Measurements from ENCODE around the gene EP300. TPM values are rescaled to one million over a fixed set of nuclear protein-coding genes. Genes with fewer than 3 reads are reported as not detected.
"Not testable (repeated sequence)": the region's sequence is repeated elsewhere in the genome, so short reads cannot be mapped to it uniquely, and the experiment has no call there.

The EP300 gene
- 52.0 TPM for total RNA-seq (2013)
- polyA plus RNA-seq = 10 to 100 TPM in 2 of 3 donors, 1 to 10 TPM in 1; 5.7 to 81.6 (median 16.8) TPM
- 127 and 152 TPM in 2 replicates for polyA minus RNA-seq
- 159 to 753 (median 228) reads per million in 11 experiments for total RNA-seq

DNA sequence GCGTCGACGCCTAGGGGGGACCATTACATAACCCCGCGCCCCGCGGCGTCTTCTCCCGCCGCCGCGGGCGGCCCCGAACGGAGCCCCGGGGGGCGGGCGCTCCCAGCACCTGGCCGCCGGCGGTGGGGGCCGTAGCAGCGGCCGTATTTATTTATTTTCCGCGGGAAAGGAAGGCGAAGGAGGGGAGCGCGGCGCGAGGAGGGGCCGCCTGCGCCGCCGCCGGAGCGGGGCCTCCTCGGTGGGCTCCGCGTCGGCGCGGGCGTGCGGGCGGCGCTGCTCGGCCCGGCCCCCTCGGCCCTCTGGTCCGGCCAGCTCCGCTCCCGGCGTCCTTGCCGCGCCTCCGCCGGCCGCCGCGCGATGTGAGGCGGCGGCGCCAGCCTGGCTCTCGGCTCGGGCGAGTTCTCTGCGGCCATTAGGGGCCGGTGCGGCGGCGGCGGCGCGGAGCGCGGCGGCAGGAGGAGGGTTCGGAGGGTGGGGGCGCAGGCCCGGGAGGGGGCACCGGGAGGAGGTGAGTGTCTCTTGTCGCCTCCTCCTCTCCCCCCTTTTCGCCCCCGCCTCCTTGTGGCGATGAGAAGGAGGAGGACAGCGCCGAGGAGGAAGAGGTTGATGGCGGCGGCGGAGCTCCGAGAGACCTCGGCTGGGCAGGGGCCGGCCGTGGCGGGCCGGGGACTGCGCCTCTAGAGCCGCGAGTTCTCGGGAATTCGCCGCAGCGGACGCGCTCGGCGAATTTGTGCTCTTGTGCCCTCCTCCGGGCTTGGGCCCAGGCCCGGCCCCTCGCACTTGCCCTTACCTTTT, at the start of gene EP300:
Gene EP300 (plus strand): TSS at position 570 of the 795 bp plus-strand sequence. CDS start 413 bp downstream, outside the sequence.
- Mint-ChIP-seq H3K27ac (peak within 1 kb of the TSS; percentile 95 to 100 (median 98)), H3K27me3 (ENCODE audit: low read depth in 3 of 3) (peaks cover 0 to 3% (median 0%) of the 10 kb centered on the region in 3 donors), H3K4me3 (peak within 1 kb of the TSS; percentile 98 to 100), H3K4me1 (peaks cover 47% of the 10 kb centered on the region), H3K9me3 (peaks cover 0 to 4% (median 0%) of the 10 kb centered on the region in 7 donors), H3K36me3 (peaks cover 3 to 18% of the 10 kb centered on the region in 2 donors)
- H3K27ac ChIP-seq (ENCODE audit: low read depth in 1 of 2, low read length in 2 of 2) = peak within 1 kb of the TSS; percentile 96 to 98
- intact Hi-C loops (cut with micrococcal nuclease) = loop anchor here (5.0 kb wide), 2 partner anchors 70 to 125 kb away; no protein-coding TSS in a partner anchor
- peak within 1 kb of the TSS; percentile 100 for H3K9ac ChIP-seq (ENCODE audit: insufficient read depth, low read length, poor library complexity, severe bottlenecking)
- peaks cover 48% of the 10 kb centered on the region for H4K20me1 ChIP-seq (ENCODE audit: insufficient read depth, low read length)
- under 1% methylated on average over 84 of the region's 112 CpGs for WGBS (ENCODE audit: insufficient coverage)
- peaks cover 60% of the 10 kb centered on the region for H3K79me2 ChIP-seq (ENCODE audit: insufficient read depth, low read length)
- peak; percentile 74 to 89 (median 81) for DNase-seq
- H3K4me1 ChIP-seq (ENCODE audit: control insufficient read depth in 1 of 2, insufficient read depth in 2 of 2, low read length in 2 of 2) = peaks cover 31 to 48% of the 10 kb centered on the region in 2 donors
- peak within 1 kb of the TSS; percentile 87 for H3K4me2 ChIP-seq (replicated peaks; ENCODE audit: extremely low read depth, low read length, poor library complexity, severe bottlenecking)
- H3K27me3 ChIP-seq (ENCODE audit: control insufficient read depth in 2 of 2, insufficient read depth in 2 of 2, low read length in 2 of 2) = no peaks in the 10 kb centered on the region
- peak within 1 kb of the TSS; percentile 50 for H2AFZ ChIP-seq (ENCODE audit: insufficient read depth, low read depth, low read length, poor library complexity, severe bottlenecking)
- H3K36me3 ChIP-seq (replicated peaks in 1 of 2; ENCODE audit: control insufficient read depth in 1 of 2, insufficient read depth in 2 of 2, low read length in 2 of 2) = no peaks in the 10 kb centered on the region
- TF ChIP-seq, protein P1, sequence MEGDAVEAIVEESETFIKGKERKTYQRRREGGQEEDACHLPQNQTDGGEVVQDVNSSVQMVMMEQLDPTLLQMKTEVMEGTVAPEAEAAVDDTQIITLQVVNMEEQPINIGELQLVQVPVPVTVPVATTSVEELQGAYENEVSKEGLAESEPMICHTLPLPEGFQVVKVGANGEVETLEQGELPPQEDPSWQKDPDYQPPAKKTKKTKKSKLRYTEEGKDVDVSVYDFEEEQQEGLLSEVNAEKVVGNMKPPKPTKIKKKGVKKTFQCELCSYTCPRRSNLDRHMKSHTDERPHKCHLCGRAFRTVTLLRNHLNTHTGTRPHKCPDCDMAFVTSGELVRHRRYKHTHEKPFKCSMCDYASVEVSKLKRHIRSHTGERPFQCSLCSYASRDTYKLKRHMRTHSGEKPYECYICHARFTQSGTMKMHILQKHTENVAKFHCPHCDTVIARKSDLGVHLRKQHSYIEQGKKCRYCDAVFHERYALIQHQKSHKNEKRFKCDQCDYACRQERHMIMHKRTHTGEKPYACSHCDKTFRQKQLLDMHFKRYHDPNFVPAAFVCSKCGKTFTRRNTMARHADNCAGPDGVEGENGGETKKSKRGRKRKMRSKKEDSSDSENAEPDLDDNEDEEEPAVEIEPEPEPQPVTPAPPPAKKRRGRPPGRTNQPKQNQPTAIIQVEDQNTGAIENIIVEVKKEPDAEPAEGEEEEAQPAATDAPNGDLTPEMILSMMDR (IDR thresholded peaks at IDR 0.05) = peak; percentile 52
- no peaks in the 10 kb centered on the region for H3K9me3 ChIP-seq (replicated peaks in 1 of 2; ENCODE audit: control insufficient read depth in 1 of 2, insufficient read depth in 1 of 2, low read length in 2 of 2)
- peak within 1 kb of the TSS; percentile 58 to 91 (median 89) for H3K4me3 ChIP-seq (replicated peaks in 1 of 3; ENCODE audit: low read depth in 2 of 3, low read length in 3 of 3)

DNA sequence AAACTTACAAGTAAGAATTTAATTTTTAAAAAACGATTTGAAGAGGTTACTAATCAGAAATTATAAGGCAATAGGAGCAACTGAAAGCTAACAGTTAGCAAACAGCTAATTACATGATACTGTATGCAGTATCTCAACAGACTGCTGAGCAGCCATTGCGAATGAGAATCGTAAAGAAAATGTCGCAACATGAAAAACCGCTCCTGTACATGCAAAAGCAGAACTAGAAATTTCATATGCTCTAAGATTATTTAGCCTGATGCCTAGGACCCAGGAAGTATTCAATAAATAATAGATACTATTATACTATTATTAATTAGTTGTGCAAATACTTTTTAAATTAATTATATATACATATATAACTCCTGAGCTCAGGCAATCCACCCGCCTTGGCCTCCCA, 48.7 kb upstream of the EP300 start:
- Histone ChIP-seq H3K9ac (ENCODE audit: insufficient read depth, low read length, poor library complexity, severe bottlenecking) (no peak overlapping the region), H3K79me2 (ENCODE audit: insufficient read depth, low read length) (no peaks in the 10 kb centered on the region), H3K27me3 (ENCODE audit: control insufficient read depth in 2 of 2, insufficient read depth in 2 of 2, low read length in 2 of 2) (no peaks in the 10 kb centered on the region), H3K4me3 (replicated peaks in 1 of 3; ENCODE audit: low read depth in 2 of 3, low read length in 3 of 3) (peak overlapping the region in 1 of 3 experiments; percentile 43), H3K4me1 (ENCODE audit: control insufficient read depth in 1 of 2, insufficient read depth in 2 of 2, low read length in 2 of 2) (peaks cover 44 to 61% of the 10 kb centered on the region in 2 donors), H2AFZ (ENCODE audit: insufficient read depth, low read depth, low read length, poor library complexity, severe bottlenecking) (no peak overlapping the region), H3K27ac (ENCODE audit: low read depth in 1 of 2, low read length in 2 of 2) (peak overlapping the region in 1 of 2 donors; percentile 20), H3K36me3 (replicated peaks in 1 of 2; ENCODE audit: control insufficient read depth in 1 of 2, insufficient read depth in 2 of 2, low read length in 2 of 2) (no peaks in the 10 kb centered on the region), H4K20me1 (ENCODE audit: insufficient read depth, low read length) (no peaks in the 10 kb centered on the region), H3K4me2 (replicated peaks; ENCODE audit: extremely low read depth, low read length, poor library complexity, severe bottlenecking) (peak overlapping the region; percentile 49), H3K9me3 (replicated peaks in 1 of 2; ENCODE audit: control insufficient read depth in 1 of 2, insufficient read depth in 1 of 2, low read length in 2 of 2) (no peaks in the 10 kb centered on the region)
- intact Hi-C loops (cut with micrococcal nuclease) = no loop called here
- Mint-ChIP-seq H3K27ac (peak overlapping the region in 4 of 7 donors; percentile 62 to 86 (median 78)), H3K9me3 (no peaks in the 10 kb centered on the region), H3K27me3 (ENCODE audit: low read depth in 3 of 3) (no peaks in the 10 kb centered on the region), H3K4me3 (peak overlapping the region in 1 of 2 donors; percentile 9), H3K4me1 (peaks cover 45% of the 10 kb centered on the region), H3K36me3 (no peaks in the 10 kb centered on the region)
- peak; percentile 66 to 90 (median 76) for DNase-seq
- TF ChIP-seq, protein P1 (IDR thresholded peaks at IDR 0.05) = no peak
- 0% methylated on average over 1 of the region's 6 CpGs for WGBS (ENCODE audit: insufficient coverage)

DNA sequence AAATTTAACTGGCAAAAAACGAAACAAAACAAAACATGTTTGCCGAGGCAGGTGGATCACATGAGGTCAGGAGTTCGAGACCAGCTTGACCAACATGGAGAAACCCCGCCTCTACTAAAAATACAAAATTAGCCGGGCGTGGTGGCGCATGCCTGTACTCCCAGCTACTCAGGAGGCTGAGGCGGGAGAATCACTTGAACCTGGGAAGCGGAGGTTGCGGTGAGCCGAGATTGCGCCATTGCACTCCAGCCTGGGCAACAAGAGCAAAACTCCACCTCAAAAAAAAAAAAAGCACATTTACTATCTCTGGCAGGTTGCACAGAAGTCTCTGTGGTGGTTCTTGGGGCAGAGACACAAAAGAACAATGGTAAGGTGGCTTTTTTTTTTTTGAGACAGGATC, 46.8 kb upstream of the EP300 start:
- H3K9me3 Mint-ChIP-seq; H3K27me3 Mint-ChIP-seq (ENCODE audit: low read depth in 3 of 3); H2AFZ ChIP-seq (ENCODE audit: insufficient read depth, low read depth, low read length, poor library complexity, severe bottlenecking); DNase-seq; H3K4me3 Mint-ChIP-seq; H3K9me3 ChIP-seq (replicated peaks in 1 of 2; ENCODE audit: control insufficient read depth in 1 of 2, insufficient read depth in 1 of 2, low read length in 2 of 2); H4K20me1 ChIP-seq (ENCODE audit: insufficient read depth, low read length); H3K79me2 ChIP-seq (ENCODE audit: insufficient read depth, low read length); intact Hi-C loops (cut with micrococcal nuclease); H3K27ac ChIP-seq (ENCODE audit: low read depth in 1 of 2, low read length in 2 of 2); H3K4me2 ChIP-seq (replicated peaks; ENCODE audit: extremely low read depth, low read length, poor library complexity, severe bottlenecking); H3K27me3 ChIP-seq (ENCODE audit: control insufficient read depth in 2 of 2, insufficient read depth in 2 of 2, low read length in 2 of 2); H3K36me3 ChIP-seq (replicated peaks in 1 of 2; ENCODE audit: control insufficient read depth in 1 of 2, insufficient read depth in 2 of 2, low read length in 2 of 2); H3K27ac Mint-ChIP-seq; H3K9ac ChIP-seq (ENCODE audit: insufficient read depth, low read length, poor library complexity, severe bottlenecking); H3K36me3 Mint-ChIP-seq; H3K4me3 ChIP-seq (replicated peaks in 1 of 3; ENCODE audit: low read depth in 2 of 3, low read length in 3 of 3): not testable (repeated sequence)
- WGBS (ENCODE audit: insufficient coverage) = no CpG with 5 or more reads among the region's 12 CpGs
- peaks cover 40% of the 10 kb centered on the region for H3K4me1 Mint-ChIP-seq
- H3K4me1 ChIP-seq (ENCODE audit: control insufficient read depth in 1 of 2, insufficient read depth in 2 of 2, low read length in 2 of 2) = peaks cover 43 to 55% of the 10 kb centered on the region in 2 donors
